OCI-LY7 (cell line): ENCODE results near the gene EXOC4.

Experiments
- EZH2phosphoT487 ChIP-seq: fragments of 200-600 bp; sonication (generic); IDR thresholded peaks from 2 replicates; pipeline ENCODE4 v1.6.1; 2018; ENCODE audit warnings: low read depth, borderline replicate concordance, mild to moderate bottlenecking, mixed run types, antibody characterized with exemption, low read length, moderate library complexity, mixed read lengths
- TF ChIP-seq, protein P1 (sequence below): fragments of 200-600 bp; sonication (generic); conservative IDR thresholded peaks from 2 replicates; pipeline ENCODE4 v1.5.1; 2014; ENCODE audit warnings: mild to moderate bottlenecking, antibody characterized with exemption, low read length, moderate library complexity, mixed read lengths

DNA sequence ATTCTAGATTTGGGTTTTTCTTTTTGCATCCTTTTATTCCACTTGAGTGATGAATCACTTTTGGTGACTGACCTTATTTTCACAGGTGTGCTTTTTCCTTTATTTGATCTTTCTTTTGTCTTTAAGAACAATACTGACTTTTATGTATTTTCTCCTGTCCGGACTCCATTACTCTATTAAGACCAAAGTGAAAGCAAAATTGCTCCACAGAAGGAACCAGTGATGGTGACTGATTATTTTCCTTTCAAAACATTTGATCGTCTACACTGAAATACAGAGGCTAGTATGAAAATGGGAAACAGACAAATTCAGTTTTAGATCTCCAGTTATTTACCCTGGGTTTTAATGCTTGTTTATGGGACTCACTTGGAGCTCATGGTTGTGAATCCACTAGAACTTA lies 15.5 kb downstream of the EXOC4 start:
- TF ChIP-seq, protein P1, sequence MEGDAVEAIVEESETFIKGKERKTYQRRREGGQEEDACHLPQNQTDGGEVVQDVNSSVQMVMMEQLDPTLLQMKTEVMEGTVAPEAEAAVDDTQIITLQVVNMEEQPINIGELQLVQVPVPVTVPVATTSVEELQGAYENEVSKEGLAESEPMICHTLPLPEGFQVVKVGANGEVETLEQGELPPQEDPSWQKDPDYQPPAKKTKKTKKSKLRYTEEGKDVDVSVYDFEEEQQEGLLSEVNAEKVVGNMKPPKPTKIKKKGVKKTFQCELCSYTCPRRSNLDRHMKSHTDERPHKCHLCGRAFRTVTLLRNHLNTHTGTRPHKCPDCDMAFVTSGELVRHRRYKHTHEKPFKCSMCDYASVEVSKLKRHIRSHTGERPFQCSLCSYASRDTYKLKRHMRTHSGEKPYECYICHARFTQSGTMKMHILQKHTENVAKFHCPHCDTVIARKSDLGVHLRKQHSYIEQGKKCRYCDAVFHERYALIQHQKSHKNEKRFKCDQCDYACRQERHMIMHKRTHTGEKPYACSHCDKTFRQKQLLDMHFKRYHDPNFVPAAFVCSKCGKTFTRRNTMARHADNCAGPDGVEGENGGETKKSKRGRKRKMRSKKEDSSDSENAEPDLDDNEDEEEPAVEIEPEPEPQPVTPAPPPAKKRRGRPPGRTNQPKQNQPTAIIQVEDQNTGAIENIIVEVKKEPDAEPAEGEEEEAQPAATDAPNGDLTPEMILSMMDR: no peak
- no peak for TF ChIP-seq EZH2phosphoT487
